Lower leg skin (tissue), 4 donors: ENCODE measurements around the gene AGAP6. TPM values are rescaled to one million over a fixed set of nuclear protein-coding genes. Genes with fewer than 3 reads are reported as not detected.
"Not testable (repeated sequence)": the region's sequence is repeated elsewhere in the genome, so short reads cannot be mapped to it uniquely, and the experiment has no call there.

Experiments used
- DNase-seq, 2 donors: peaks; one replicate each; pipeline ENCODE4 v3.0.0-alpha.2; 2019; ENCODE audit warnings: low spot score in 2 of 2
- H3K4me3 ChIP-seq: fragments of 200-600 bp; sonication (generic); 2 replicates; pipeline ENCODE4 v1.5.1; 2017; ENCODE audit warnings: mild to moderate bottlenecking, low read depth; ENCODE audit not compliant: poor library complexity, severe bottlenecking
- POLR2A ChIP-seq, 2 donors: fragments of 450-650 bp; IDR thresholded peaks; one replicate each; pipeline ENCODE4 v1.6.1; 2016 to 2017; ENCODE audit warnings: antibody characterized with exemption in 2 of 2, mild to moderate bottlenecking in 1 of 2, moderate library complexity in 1 of 2
- WGBS, 2 donors: methylation state at CpG; one replicate each; pipeline ENCODE4 v1.1.5; 2018; 5-methylcytosine and 5-hydroxymethylcytosine counted together
- intact Hi-C: fragments of 100-400 bp; cut with DNase I; formaldehyde crosslinking; loops from one replicate; pipeline ENCODE4 v1.15.0; 2023; ENCODE audit warnings: low total_unique reads
- total RNA-seq, 4 donors: library from RNA; depleted of rRNA; stranded (reverse); fragments of >200 nt; gene quantifications; one replicate each; pipeline ENCODE4 v1.1.0, GENCODE V29; 2016
- TF ChIP-seq, protein P1 (sequence below), 3 donors: fragments of 450-650 bp; IDR thresholded peaks; one replicate each; pipeline ENCODE4 v1.5.1; 2016; ENCODE audit warnings: antibody characterized with exemption in 3 of 3, mild to moderate bottlenecking in 3 of 3, moderate library complexity in 2 of 3

The AGAP6 gene
- total RNA-seq, 4 donors from 2014 or later, result 7.7 to 20.6 (median 9.3) TPM

DNA sequence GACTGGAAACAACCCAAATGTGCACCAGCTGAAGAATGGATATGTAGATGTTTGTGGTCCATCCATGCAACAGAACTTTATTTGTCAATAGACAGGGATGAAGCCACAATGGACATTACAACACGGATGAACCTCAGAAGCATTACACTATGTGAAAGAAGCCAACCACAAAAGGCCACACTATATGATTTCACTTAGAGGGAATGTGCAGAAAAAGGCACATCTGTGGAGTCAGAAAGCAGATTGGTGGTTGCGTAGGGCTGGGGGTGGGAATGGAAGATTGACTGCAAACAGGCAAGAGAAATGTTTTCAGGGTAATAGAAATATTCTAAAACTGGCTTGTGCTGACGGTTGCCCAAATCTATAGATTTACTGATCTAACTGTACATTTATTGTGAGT, 45.3 kb downstream of the AGAP6 start:
- WGBS, 2 donors, result 54 to 55% methylated on average over 3 of the region's 3 CpGs
- intact Hi-C loops, result no loop called here
- H3K4me3 ChIP-seq, result no peak overlapping the region
- no peak for DNase-seq
- TF ChIP-seq, protein P1, sequence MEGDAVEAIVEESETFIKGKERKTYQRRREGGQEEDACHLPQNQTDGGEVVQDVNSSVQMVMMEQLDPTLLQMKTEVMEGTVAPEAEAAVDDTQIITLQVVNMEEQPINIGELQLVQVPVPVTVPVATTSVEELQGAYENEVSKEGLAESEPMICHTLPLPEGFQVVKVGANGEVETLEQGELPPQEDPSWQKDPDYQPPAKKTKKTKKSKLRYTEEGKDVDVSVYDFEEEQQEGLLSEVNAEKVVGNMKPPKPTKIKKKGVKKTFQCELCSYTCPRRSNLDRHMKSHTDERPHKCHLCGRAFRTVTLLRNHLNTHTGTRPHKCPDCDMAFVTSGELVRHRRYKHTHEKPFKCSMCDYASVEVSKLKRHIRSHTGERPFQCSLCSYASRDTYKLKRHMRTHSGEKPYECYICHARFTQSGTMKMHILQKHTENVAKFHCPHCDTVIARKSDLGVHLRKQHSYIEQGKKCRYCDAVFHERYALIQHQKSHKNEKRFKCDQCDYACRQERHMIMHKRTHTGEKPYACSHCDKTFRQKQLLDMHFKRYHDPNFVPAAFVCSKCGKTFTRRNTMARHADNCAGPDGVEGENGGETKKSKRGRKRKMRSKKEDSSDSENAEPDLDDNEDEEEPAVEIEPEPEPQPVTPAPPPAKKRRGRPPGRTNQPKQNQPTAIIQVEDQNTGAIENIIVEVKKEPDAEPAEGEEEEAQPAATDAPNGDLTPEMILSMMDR (IDR thresholded peaks at IDR 0.05), result no peak
- no peak for TF ChIP-seq POLR2A (IDR thresholded peaks at IDR 0.05)

DNA sequence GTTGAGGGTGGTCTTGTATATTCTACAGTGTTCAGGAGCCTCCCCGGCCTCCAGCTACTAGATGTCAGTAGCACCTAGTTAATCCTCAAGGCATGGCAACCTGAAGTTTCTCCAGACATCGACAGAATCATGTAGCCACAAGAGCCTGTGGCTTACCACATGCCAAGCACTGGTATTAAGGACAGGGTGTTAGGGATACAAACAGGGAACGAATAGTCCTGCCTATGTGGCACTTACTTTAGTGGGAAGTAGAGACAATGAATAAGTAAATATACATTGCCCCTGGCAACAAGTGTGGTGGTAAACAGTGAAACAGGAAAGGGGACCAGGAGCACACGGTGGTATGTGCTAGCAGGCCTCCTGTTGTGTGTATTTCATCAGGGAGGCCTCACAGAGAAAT, 47.1 kb downstream of the AGAP6 start:
- H3K4me3 ChIP-seq, DNase-seq, intact Hi-C loops: not testable (repeated sequence)
- WGBS, 2 donors, result 47 to 76% methylated on average over 3 to 4 of the region's 4 CpGs

DNA sequence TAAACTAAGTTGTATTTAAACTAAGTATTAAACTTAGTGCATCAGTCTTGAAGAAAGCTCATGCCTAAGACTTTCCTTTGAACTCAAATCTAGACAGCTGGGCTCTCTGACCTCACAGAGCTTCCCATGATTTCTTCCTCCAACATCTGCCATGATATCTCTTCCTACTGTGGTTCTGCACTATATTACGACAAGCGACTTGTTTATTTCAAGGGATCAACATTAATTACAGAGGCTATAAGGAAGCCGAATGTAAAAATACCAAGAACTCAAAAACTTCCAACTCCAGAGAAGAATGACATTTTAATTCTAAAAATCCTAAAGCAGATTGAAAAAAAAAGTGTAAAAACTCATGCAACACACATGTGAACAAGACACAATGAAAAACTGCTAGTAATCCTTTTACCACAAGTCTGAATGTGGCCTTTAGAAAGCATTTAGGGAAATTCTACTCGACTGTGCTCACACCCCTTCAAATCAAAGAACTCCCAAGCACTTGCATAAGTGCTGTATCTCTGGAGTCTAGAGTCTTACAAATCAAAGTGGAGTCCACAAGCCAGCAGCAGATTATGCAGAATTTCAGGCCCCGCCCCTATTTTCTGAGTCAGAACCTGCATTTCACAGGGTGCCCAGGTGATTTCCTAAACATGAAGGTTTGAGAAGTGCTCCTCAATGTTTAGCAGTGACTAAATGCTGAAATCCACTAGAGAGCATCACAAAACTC, 56.9 kb downstream of the AGAP6 start:
- no peak for DNase-seq
- WGBS, 2 donors, result 50 to 69% methylated on average over 5 of the region's 5 CpGs
- TF ChIP-seq, protein P1 (IDR thresholded peaks at IDR 0.05), result no peak
- no peak for TF ChIP-seq POLR2A (IDR thresholded peaks at IDR 0.05)
- intact Hi-C loops, result no loop called here
- no peak overlapping the region for H3K4me3 ChIP-seq

DNA sequence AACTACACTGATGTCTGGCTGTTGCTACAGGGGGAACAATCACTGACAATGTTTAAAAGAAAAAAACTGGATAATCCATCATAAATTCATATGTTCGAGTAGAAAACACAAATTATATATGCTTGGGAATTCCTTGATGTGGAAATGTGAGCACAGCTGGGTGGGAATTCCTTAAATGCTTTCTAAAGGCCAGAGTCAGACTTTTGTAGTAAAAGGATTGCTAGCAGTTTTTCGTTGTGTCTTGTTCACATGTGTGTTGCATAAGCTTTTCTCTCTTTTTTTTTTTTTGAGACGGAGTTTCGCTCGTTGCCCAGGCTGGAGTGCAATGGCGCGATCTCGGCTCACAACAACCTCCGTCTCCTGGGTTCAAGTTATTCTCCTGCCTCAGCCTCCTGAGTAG, 58.3 kb downstream of the AGAP6 start:
- WGBS, 2 donors, result 53 to 73% methylated on average over 9 of the region's 9 CpGs
- intact Hi-C loops, H3K4me3 ChIP-seq, DNase-seq: not testable (repeated sequence)

DNA sequence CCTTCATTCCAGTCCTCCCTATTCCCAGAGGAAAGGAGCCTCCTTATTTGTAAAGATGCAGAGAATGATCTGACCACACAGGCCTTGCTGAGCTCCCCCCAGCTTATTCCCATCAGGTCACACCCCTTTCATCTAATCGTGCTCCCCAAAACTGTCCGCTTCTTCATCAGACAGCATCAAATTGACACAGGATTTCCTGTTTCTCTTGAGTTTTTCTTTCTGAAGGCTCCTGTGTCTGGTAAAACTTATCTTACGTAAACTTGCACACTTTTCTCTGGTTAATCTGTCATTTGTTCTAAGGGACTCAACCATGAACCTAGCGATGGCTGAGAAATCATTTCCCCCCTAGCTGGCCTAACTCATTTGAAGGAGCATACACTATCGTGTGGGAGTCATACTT, 59.4 kb downstream of the AGAP6 start:
- 82 to 90% methylated on average over 3 to 5 of the region's 5 CpGs for WGBS, 2 donors
- H3K4me3 ChIP-seq, DNase-seq, intact Hi-C loops: not testable (repeated sequence)

DNA sequence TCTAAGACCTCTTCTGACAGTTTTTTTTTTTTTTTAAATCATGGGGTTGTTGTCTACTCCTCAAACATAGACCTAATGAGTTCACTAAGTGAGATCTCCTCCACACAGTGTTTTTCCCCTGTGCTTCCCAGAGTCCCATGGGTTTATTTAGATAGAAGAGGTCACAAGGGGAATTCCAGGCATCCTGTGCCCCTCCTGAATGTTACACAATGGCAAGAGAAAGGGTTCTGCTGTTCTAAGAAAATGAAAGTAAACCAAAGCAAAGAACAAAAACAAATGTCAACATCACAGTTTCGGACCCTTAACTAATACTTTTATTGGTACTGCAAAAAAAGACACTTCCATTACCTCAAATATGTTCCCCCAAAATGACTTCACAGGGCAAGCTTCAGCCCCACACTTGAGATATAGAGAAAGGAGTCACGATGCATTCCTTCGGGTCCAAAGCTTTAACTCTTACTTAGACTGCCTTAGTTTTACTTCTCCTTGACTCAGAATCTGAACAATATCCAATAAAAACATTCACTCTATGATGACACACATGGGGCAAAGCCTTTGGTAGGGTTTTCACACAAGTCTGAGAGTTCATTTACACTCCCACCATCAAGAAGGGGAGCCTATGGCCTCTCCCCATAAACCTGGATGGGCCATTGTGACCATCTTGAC, 63.9 kb downstream of the AGAP6 start:
- intact Hi-C loops, H3K4me3 ChIP-seq, DNase-seq: not testable (repeated sequence)
- WGBS, 2 donors, result 77 to 84% methylated on average over 3 of the region's 3 CpGs

DNA sequence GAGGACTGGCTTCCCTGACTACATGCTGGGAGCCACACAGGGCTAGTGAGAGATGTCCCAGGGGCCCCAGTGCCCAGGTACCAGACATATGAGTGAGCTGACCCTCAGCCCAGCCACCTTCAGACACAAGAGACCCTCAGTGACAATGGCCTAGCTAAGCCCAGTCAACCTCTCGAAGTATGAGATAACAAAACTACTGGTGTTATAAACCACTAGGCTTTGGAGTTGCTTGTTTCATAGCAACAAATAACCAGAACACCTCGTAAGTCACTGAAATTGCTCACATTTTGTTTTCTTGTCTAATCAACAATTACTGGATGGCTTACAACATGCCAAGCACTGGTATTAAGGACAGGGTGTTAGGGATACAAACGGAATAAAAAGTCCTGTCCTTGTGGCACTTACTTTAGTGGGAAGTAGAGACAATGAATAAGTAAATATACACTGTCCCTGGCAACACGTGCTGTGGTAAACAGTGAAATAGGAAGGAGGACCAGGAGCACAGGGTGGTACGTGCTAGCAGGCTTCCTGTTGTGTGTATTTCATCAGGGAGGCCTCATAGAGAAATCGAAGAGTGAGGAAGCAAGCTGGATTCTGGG, 64.7 kb downstream of the AGAP6 start:
- H3K4me3 ChIP-seq, DNase-seq, intact Hi-C loops: not testable (repeated sequence)
- WGBS, 2 donors, result 68 to 76% methylated on average over 6 of the region's 6 CpGs

DNA sequence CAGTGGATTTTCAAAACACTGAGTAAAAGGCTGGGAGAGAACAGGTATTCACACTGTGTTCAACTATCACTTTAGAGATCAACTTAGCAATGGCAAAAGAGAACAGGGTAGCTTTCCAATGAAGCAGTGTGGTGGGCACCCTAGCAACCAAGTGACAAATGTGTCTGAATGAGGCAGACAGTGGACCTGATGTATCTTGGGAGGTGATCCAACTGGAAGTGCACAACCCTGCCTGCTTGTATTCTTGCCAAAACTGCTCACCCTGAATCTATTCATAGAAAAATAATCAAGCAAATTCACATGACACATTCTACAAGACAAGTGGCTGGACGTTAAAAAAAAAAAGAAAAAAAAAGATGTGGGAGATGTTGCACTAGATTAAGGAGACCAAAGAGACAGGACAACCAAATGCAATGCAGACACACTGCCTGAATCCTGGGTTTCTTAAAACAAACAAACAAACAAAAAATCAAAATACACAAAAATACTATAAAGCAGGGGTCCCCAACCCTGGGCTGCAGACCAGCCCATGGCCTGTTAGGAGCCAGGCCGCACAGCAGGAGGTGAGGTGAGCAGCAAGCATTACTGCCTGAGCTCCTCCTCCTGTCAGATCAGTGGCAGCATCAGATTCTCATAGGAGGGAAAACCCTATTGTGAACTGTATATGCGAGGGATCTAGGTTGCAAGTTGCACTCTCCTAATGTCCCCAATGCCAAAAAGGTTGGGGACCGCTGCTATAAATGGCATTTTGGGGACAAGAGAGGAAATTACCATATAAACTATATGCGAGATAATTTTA, 67.5 kb downstream of the AGAP6 start:
- H3K4me3 ChIP-seq, intact Hi-C loops, DNase-seq: not testable (repeated sequence)
- WGBS, 2 donors, result 73 to 76% methylated on average over 5 of the region's 5 CpGs

DNA sequence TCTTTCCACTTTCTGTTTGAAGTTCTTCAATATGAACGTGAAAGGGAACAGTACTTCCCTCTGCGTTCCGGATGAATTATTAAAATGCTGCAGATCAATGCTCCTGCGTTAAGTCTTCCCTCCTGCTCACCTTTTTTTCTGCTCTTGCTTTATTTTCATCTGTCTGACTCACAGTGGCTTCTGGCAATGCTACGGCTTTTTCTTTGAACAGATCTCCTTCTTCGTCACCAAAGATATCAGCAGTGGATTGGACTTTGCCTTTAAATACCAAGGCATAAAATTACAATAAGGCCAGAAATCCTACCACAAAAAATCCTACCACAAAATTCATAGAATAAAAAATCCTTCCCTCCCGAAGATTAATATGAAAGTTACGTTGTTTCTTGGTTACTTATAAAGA, 68.4 kb downstream of the AGAP6 start:
- 88 to 93% methylated on average over 8 of the region's 8 CpGs for WGBS, 2 donors
- H3K4me3 ChIP-seq, intact Hi-C loops, DNase-seq: not testable (repeated sequence)

DNA sequence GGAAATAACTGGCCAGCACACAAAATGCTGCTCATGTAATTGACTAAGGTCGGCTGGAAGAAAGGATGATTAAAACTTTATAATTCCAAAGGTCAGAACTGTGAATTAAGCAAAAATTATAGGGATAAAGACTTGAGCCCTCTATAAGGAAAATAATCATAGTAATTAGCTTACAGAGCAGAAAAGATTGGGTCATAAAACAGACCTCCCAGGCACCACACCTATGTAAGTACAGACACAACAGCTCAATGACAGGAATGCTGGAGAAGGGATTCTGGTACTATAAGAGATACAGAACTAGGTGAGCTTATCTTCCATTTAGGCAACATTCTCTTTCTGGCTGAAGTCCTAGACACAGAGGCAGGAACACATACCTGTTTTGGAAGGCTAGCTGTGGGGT, 70.5 kb downstream of the AGAP6 start:
- H3K4me3 ChIP-seq, DNase-seq, intact Hi-C loops: not testable (repeated sequence)
- 90 to 95% methylated on average over 1 of the region's 1 CpG for WGBS, 2 donors

DNA sequence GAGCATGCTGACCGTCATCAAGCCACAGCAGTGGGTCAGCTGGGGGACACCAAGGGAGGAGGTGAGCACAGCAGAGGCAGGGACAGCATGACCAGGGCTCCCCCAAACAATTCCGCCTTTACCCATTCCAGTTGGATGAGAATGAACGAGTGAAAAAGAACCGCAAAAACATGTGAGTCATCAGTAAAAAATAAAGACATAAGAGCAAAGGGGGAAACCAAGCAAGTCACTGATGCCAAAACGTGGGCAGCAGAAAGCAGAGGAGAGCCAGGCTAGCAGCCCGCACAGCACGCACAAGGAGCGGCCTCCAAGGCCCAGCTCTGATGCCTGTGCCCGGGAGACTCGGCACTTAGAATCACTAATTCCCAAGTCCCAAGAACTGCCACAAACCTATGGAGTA, 71.7 kb downstream of the AGAP6 start:
- WGBS, 2 donors, result 78 to 81% methylated on average over 10 of the region's 10 CpGs
- H3K4me3 ChIP-seq, intact Hi-C loops, DNase-seq: not testable (repeated sequence)
